ENCODE results near the gene CAT. TPM values are rescaled to one million over a fixed set of nuclear protein-coding genes. Genes with fewer than 3 reads are reported as not detected.
A peak's percentile ranks its signal among the peaks of the same experiment; 100 is the strongest.

Gene CAT
- total RNA-seq, 1 donor from 2014 or later = 31.1 TPM

GRCh38 chr11:34478845-34479663 lies 40.3 kb downstream of the CAT start:
- TF ChIP-seq CTCF (IDR thresholded peaks at IDR 0.05) = no peak
- no peak for DNase-seq (ENCODE audit: low spot score)
- Mint-ChIP-seq H3K9me3 (ENCODE audit: low read depth) (no peaks in the 10 kb centered on the region), H3K27me3 (ENCODE audit: low read depth) (peaks cover 4% of the 10 kb centered on the region), H3K36me3 (ENCODE audit: low read depth) (no peaks in the 10 kb centered on the region), H3K4me3 (ENCODE audit: unreplicated experiment) (no peak overlapping the region), H3K27ac (ENCODE audit: unreplicated experiment) (no peak overlapping the region), H3K4me1 (ENCODE audit: low read depth) (peaks cover 12% of the 10 kb centered on the region)

- no peak for DNase-seq (ENCODE audit: low spot score)
- Mint-ChIP-seq H3K27ac (ENCODE audit: unreplicated experiment) (peak overlapping the region; percentile 3), H3K4me1 (ENCODE audit: low read depth) (peaks cover 12% of the 10 kb centered on the region), H3K36me3 (ENCODE audit: low read depth) (no peaks in the 10 kb centered on the region), H3K4me3 (ENCODE audit: unreplicated experiment) (no peak overlapping the region), H3K27me3 (ENCODE audit: low read depth) (peaks cover 4% of the 10 kb centered on the region), H3K9me3 (ENCODE audit: low read depth) (no peaks in the 10 kb centered on the region)
- no peak for TF ChIP-seq CTCF (IDR thresholded peaks at IDR 0.05)
Observed at GRCh38 chr11:34480314-34480713, 41.6 kb downstream of the CAT start.

GRCh38 chr11:34481307-34481706 lies 42.6 kb downstream of the CAT start:
- Mint-ChIP-seq H3K27me3 (ENCODE audit: low read depth) (peaks cover 5% of the 10 kb centered on the region), H3K9me3 (ENCODE audit: low read depth) (no peaks in the 10 kb centered on the region), H3K4me1 (ENCODE audit: low read depth) (peaks cover 12% of the 10 kb centered on the region), H3K27ac (ENCODE audit: unreplicated experiment) (no peak overlapping the region), H3K36me3 (ENCODE audit: low read depth) (no peaks in the 10 kb centered on the region), H3K4me3 (ENCODE audit: unreplicated experiment) (no peak overlapping the region)
- no peak for TF ChIP-seq CTCF (IDR thresholded peaks at IDR 0.05)
- DNase-seq (ENCODE audit: low spot score) = no peak

- no peak for TF ChIP-seq CTCF (IDR thresholded peaks at IDR 0.05)
- H3K27me3 Mint-ChIP-seq (ENCODE audit: low read depth) = peaks cover 1% of the 10 kb centered on the region
- DNase-seq (ENCODE audit: low spot score) = no peak
- no peaks in the 10 kb centered on the region for H3K9me3 Mint-ChIP-seq (ENCODE audit: low read depth)
- peaks cover 12% of the 10 kb centered on the region for H3K4me1 Mint-ChIP-seq (ENCODE audit: low read depth)
- no peak overlapping the region for H3K4me3 Mint-ChIP-seq (ENCODE audit: unreplicated experiment)
- H3K36me3 Mint-ChIP-seq (ENCODE audit: low read depth) = no peaks in the 10 kb centered on the region
- H3K27ac Mint-ChIP-seq (ENCODE audit: unreplicated experiment) = no peak overlapping the region
Observed at GRCh38 chr11:34483106-34483874, 44.6 kb downstream of the CAT start.

GRCh38 chr11:34487430-34487829 lies 48.7 kb downstream of the CAT start:
- Mint-ChIP-seq H3K4me3 (ENCODE audit: unreplicated experiment) (no peak overlapping the region), H3K36me3 (ENCODE audit: low read depth) (no peaks in the 10 kb centered on the region), H3K27me3 (ENCODE audit: low read depth) (peaks cover 3% of the 10 kb centered on the region), H3K4me1 (ENCODE audit: low read depth) (no peaks in the 10 kb centered on the region), H3K9me3 (ENCODE audit: low read depth) (no peaks in the 10 kb centered on the region), H3K27ac (ENCODE audit: unreplicated experiment) (no peak overlapping the region)
- TF ChIP-seq CTCF (IDR thresholded peaks at IDR 0.05) = no peak
- DNase-seq (ENCODE audit: low spot score) = no peak

All from chondrocyte (in vitro differentiated cells).